Ovary (tissue), 3 donors: ENCODE measurements around the gene PARM1.

Experiments
- EP300 ChIP-seq: sonication (generic); formaldehyde crosslinking; IDR thresholded peaks from one replicate; pipeline ENCODE4 v1.6.1; 2017; ENCODE audit warnings: antibody characterized with exemption
- POLR2A ChIP-seq: fragments of 450-650 bp; IDR thresholded peaks from one replicate; pipeline ENCODE4 v1.6.1; 2017; ENCODE audit warnings: antibody characterized with exemption, mild to moderate bottlenecking, moderate library complexity
- TF ChIP-seq, protein P1 (sequence below), 3 donors: fragments of 450-650 bp in 2 of 3; fragments of 200-600 bp in 1 of 3; IDR thresholded peaks; one replicate each; pipeline versions ENCODE4 v1.5.1 to v1.8.0; 2016 to 2022; ENCODE audit warnings: antibody characterized with exemption in 3 of 3, mild to moderate bottlenecking in 1 of 3
- donor health status: DM: no; HTN: no; CAD: no.

DNA sequence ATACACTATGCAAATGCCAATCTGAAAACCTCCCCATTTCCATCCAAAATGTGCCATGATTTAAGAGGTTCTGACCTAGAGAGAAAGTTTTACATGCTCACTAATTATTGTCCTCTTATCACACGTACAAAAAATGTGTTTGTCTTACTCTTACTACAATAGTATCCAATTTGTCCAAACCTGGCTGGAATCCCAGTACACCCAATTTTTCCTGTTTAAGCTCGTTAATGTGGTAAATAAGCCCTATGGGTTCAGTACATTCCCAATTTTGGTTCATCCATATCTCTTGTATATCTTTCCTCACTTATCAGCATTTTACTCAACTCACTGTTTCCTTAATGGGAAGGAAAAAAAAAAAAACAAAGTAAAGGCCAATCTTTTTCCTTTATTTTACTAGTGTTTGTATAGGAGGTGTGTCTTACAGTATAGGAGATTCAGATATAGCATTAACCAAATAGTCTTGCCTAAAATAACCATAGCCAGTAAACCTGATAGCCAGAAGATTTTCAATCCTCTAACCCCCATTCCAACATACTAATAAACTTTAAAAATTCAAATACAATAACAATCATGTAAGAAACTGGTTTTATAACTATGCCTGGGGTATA, 109.8 kb downstream of the PARM1 start:
- TF ChIP-seq, protein P1, sequence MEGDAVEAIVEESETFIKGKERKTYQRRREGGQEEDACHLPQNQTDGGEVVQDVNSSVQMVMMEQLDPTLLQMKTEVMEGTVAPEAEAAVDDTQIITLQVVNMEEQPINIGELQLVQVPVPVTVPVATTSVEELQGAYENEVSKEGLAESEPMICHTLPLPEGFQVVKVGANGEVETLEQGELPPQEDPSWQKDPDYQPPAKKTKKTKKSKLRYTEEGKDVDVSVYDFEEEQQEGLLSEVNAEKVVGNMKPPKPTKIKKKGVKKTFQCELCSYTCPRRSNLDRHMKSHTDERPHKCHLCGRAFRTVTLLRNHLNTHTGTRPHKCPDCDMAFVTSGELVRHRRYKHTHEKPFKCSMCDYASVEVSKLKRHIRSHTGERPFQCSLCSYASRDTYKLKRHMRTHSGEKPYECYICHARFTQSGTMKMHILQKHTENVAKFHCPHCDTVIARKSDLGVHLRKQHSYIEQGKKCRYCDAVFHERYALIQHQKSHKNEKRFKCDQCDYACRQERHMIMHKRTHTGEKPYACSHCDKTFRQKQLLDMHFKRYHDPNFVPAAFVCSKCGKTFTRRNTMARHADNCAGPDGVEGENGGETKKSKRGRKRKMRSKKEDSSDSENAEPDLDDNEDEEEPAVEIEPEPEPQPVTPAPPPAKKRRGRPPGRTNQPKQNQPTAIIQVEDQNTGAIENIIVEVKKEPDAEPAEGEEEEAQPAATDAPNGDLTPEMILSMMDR (IDR thresholded peaks at IDR 0.05), result no peak
- TF ChIP-seq POLR2A (no peak), EP300 (no peak)
